NAMALWA (cell line): Measurements from ENCODE around the gene CAPN14.

ENCODE experiments used
- DNase-seq: peaks from one replicate; pipeline ENCODE4 v3.0.0-alpha.2; 2015; ENCODE audit warnings: low spot score

CAPN14 gene

GRCh38 chr2:31217465-31218200 is at the start of gene CAPN14:
Gene CAPN14, minus strand, starts transcription at chr2:31217515. Its CDS starts 12,068 bp downstream, at chr2:31205447.
- DNase-seq: no peak

DNA sequence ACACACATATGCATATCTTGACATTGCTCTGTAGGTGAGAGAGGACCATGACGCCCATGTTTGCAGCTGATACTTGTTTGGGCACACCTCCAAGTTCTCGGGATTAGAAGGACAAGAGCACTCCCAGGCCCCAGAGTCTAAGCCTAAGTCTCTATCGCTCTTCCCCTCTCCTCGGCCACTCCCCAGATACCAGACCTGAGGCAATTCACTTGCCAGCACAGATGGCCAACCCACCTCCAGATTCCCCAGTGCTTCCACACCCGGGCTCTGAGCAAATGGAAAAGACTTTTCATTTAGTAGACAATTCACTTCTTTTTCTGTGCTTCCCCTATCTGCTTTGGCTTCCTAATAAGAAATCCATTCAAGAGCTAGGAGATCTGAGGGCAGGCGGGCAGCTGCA is 49.5 kb upstream of the CAPN14 start:
- DNase-seq: no peak

DNA sequence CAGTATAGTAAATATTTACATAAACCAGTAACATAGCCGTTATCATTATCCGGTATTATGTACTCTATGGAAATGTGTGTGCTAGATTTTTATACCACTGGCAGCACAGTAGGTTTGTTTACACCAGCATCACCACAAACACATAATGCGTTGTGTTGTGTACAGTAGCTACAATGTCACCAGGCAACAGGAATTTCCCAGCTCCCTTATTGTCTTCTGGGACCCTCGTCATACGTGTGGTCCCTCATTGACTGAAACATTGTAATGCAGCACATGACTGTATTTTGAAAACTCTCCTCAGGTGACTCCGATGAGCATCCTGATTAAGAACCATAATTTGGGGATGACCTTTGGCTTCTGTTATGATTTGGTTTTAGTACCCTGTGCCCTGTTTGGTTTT is 47.9 kb upstream of the CAPN14 start:
- DNase-seq: no peak

- DNase-seq: no peak
Observed at GRCh38 chr2:31263636-31264190, 46.4 kb upstream of the CAPN14 start.

- DNase-seq: no peak
Observed at GRCh38 chr2:31260870-31261269, 43.6 kb upstream of the CAPN14 start.

GRCh38 chr2:31259075-31259474 is 41.8 kb upstream of the CAPN14 start:
- DNase-seq: no peak

DNA sequence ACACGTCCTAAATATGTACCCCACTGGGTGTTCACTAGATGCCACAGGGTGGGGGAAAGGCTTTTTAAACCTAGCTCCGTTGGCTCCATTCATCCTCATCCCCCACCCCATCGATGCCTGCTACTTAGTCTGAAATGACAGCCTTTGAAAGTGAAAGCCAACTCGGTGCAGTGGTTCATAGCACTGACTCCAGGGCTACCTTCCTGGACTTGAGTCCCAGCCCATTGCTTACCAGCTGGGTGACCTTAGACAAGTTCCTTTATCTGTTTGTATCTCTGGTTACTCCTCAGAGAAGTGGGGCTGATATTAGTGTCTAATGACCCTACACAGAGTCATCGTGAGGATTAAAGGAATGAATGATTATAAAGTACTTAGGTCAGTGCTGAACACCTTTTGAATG is 41.0 kb upstream of the CAPN14 start:
- peak; percentile 7 for DNase-seq

DNA sequence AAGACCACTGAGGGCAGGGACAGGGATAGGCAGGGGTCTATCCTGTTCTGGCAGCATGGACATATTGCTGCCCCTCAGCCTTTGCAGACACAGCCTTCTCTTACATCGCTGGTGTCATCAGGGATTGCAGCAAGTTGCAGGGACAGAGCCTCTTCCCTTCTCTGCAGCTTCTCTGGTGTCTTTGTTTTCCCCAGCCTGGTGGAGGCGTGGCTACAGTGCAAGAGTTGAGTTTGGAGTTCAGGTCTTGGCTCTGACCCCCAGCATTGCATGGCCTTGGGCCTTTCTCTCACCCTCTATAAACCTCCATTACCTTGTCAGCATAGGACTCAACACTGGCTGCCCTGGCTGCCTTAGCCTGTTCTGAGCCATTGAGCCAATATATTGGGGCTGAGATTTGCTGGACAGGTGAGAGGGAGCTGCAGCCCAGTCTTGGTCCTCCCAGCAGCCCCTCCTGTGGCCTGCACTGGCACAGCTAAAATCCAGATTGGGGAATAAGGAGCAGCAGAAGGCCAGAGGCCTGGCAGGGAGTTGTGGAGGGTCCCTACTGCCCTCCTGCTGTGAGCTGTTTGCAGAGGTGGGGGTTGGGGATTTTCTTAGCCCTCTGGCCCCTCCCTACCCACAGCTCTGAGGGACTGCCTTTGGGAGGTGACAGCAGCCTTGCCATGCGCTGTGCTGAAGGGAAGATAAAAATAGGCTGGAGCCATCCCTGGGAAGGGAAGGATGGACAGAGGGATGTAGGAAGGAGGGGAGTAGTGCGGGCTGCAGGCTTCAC is 39.5 kb upstream of the CAPN14 start:
- peak; percentile 45 for DNase-seq

DNA sequence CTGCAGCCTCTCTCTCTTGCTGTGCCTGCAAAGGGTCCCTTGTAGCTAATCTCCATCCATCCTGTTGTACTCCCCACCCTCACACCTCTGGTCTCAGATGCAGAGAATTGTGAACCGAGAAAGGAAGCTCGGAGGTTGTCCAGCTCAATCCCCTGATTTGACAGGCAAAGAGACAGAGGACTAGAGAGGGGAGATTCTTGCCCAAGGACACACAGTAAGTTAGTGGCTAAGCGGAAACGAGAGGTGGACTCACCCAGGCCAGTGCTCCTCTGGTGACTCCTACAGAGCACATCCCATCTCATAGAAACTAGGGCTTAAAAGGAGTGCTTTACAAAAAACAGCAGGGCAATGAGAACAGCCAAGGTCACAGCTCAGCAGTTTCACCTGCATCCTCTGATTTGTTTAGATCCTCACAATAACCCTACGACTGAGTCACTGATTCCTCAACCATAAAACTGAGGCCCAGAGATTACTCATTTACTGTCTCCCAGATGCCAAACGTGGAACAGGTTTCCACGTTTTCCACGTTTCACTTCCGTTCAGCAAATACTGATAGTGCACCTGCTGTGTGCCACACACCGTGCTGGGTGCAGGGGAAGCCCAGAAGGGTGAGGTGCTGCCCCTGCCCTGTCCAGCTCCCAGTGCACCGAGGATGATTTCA is 38.7 kb upstream of the CAPN14 start:
- peak; percentile 68 for DNase-seq

GRCh38 chr2:31254237-31255203 is 37.2 kb upstream of the CAPN14 start:
- DNase-seq: no peak

DNA sequence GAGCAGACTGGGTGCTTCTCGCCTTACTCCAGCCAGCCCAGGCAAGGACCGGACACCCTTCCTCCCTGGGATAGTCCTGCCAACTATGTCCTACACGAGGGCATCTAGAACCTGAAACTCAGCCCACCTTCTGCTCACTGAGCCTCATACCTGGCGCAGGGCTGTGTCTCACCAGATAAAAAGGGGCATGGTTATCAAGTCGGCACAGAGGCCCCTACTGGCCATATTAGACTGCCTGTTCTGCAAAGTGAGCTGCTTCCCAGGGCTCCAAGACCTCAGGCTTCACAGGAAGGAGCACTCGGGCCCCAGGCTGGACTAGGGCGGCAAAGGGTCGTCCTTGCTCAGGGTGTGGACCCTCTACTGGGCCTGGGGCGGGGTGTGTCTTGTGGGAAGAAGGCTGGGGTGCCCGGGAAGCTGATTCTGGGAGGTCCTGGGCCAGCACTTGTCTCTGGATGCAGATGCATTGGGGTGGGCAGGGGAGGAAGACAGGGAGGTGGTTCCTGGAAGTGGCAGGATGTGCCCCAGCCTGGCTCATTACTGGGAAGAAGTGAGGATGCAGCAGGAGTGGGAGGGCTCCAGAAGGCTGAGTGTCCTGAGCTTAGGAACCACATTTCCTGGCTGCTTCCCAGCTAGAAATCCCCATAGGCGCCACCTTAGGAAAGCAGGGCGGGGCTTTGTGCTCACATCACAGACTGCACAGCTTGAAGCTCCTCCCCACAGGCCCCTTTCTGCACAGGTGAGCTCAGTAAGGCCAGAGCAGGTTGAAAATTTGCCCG is 36.2 kb upstream of the CAPN14 start:
- DNase-seq: peak; percentile 17

DNA sequence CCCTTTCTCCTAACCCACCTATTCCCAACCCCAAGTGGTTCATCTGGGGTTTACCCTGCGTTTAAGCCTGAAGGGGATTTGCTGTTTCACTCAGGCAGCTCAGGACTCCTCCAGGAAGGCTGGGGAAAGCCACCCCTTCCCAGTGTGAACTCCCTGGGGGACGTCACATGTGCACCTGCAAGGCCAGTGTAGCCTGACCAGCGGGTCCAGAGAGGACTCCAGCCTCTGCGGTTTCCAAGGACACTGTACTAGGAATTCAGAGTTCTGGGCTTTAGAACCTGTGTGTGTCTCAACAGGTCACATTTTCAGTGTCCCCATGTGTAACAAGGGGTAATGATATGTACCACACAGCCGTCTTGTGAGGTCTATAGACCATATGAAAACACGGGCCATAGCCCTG is 34.5 kb upstream of the CAPN14 start:
- DNase-seq: no peak

- DNase-seq: no peak
Observed at GRCh38 chr2:31251018-31251417, 33.7 kb upstream of the CAPN14 start.

GRCh38 chr2:31249009-31249690 is 31.8 kb upstream of the CAPN14 start:
- DNase-seq: no peak

GRCh38 chr2:31248139-31248538 is 30.8 kb upstream of the CAPN14 start:
- no peak for DNase-seq

GRCh38 chr2:31247711-31248110 is 30.4 kb upstream of the CAPN14 start:
- DNase-seq: no peak

DNA sequence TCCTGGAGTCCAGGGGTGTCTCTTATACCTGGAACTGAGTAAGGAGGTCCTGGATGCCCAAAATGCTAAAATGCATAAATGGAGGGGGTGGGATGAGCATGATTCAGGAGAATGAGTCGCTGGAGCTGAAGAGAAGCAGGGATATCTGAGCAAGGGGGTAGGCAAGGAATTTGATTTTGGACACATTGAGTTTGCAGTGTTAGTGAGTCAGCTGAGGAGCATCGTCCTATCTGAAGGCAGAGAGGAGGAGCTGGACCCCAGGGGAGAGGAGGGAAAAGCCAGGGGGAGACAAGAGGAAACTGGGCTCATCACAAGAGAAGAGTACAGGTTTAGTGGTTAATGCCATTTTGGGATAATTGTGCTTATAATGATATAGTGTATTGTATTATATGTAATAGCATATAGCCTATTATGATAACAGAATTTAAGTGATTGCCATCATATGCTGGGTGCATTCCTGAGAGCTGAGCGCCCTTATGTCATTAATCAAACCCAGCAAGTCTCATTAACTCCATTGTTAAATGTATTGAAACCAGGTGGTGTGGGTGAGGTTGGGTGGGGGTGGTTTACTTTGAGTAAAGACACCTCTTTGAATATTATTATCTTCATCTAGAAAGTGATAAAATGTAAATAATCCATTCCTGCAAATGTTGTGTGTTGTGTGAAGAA is 29.0 kb upstream of the CAPN14 start:
- DNase-seq: no peak

GRCh38 chr2:31244101-31244500 is 26.8 kb upstream of the CAPN14 start:
- DNase-seq: no peak

DNA sequence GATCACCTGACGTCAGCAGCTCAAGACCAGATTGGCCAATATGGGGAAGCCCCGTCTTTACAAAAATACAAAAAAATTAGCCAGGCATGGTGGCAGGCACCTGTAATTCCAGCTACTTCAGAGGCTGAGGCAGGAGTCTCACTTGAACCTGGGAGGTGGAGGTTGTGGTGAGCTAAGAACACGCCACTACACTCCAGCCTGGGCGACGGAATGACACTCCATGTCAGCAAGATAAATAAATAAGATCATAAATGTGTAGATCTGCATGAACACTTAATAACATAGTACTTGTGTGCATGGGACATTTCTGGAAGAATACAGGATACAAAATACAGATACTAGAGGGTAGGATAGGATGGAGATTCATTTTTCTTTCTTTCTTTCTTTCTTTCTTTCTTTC is 25.7 kb upstream of the CAPN14 start:
- no peak for DNase-seq
